ENCODE data around the gene GNG2.

- no peak for TF ChIP-seq CTCF (IDR thresholded peaks at IDR 0.05)
- no peak for TF ChIP-seq POLR2A (IDR thresholded peaks at IDR 0.05)
These were observed 82.6 kb downstream of the GNG2 start for GRCh38 chr14:51942971-51943370.
